Suppressor macrophage (primary cell): Measurements from ENCODE around the gene MAT2A.
"Not testable (repeated sequence)": the region's sequence is repeated elsewhere in the genome, so short reads cannot be mapped to it uniquely, and the experiment has no call there.

Experiments
- DNase-seq, 4 experiments: peaks; one replicate each; pipeline ENCODE4 v3.0.0-alpha.2; 2020 to 2022

Gene MAT2A

DNA sequence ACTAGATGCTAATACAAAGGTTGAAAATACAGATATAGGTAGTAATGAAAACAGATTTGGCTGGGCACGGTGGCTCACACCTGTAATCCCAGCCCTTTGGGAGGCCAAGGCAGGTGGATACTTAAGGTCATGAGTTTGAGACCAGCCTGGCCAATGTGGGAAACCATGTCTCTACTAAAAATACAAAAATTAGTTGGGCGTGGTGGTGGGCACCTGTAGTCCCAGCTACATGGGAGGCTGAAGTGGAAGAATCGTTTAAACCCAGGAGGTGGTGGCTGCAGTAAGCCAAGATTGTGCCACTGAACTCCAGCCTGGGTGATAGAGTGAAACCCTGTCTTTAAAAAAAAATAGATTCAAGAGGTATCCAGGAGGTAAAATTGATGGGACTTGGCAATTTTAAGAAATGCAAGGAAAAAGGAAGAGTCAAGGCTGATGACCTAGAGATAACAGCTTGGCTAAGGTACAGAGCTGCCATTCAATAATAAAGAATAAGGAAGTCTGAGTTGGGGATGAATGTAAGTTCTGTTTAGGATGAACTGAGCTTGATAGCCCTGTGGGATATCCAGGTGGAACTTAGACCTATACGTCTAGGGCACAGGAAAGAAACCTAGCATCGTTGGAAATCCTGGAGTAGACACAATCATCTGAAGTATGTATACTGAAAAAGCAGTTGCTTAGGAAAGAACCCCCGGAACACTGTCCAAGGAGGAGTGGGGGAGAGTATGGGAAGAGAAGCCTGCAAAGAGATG is 9.1 kb downstream of the MAT2A start:
- no peak for DNase-seq

DNA sequence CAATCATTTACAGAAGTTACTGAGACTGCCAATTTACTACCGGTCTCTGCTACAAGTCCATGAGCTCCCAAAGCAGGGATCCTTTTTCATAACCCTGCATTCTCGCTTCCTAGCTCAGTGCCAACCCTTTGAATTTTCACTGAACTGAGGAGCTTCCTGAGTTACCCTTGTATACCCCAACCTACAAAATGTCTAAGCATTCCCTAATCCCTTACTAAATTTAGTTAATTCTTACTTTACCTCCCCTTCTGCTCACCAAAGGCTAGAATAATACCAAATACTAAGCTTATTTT is 9.6 kb downstream of the MAT2A start:
- no peak for DNase-seq

DNA sequence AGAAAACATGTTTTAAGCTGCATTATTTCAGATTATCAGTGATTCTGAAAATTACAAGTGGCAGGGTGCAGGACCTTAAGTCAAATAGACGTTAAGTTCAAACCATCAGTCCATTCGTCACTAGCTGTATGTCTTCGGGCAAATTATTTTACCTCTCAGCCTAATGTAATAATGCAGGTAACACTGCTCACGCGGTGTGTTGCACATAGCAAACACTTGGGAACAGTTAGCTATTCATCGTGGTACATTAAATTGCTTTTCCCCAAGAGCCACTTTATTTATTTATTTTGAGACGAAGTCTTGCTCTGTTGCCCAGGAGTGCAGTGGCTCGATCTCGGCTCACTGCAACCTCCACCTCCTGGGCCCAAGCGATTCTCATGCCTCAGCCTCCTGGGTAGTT is 10.1 kb downstream of the MAT2A start:
- DNase-seq = no peak

DNA sequence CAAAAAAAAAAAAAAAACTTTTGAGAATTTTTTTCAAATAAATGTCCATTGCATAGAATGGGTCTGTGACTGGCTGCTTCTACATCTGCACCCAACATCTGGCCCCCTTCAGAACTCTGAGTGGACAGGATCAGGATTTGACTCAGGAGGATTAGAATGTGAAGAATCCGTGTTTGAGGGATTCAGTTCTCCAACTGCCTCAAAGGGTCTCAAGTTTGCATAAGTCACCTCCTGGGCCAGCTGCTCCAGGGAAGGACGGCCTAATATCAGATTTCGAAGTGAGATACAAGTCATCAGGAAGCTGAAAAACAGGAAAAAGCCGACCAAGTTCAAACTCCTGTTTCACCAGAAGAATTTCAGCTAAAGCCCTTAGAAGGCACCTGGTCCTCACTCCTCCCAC is 10.9 kb downstream of the MAT2A start:
- no peak for DNase-seq

DNA sequence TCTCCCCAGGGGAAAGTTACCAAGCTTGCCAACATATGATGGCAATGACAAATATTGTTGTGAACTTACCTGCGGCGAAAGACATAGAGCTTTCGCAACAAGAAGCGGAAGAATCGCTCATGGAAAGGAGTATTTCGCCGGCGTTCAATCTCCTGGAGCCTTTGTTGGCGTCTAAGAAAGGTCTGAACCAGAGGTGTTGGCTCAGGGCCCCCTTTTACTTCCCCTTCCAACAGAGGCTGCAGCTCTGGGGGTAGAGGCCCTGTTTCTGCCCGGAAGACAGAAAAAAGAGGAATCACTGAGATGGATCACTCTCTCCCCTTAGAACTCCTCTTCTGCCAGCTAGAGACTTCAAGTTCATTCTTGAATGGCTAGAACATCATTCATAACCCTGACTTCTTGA is 11.5 kb downstream of the MAT2A start:
- DNase-seq = peak; percentile 57 to 75 (median 70)

DNA sequence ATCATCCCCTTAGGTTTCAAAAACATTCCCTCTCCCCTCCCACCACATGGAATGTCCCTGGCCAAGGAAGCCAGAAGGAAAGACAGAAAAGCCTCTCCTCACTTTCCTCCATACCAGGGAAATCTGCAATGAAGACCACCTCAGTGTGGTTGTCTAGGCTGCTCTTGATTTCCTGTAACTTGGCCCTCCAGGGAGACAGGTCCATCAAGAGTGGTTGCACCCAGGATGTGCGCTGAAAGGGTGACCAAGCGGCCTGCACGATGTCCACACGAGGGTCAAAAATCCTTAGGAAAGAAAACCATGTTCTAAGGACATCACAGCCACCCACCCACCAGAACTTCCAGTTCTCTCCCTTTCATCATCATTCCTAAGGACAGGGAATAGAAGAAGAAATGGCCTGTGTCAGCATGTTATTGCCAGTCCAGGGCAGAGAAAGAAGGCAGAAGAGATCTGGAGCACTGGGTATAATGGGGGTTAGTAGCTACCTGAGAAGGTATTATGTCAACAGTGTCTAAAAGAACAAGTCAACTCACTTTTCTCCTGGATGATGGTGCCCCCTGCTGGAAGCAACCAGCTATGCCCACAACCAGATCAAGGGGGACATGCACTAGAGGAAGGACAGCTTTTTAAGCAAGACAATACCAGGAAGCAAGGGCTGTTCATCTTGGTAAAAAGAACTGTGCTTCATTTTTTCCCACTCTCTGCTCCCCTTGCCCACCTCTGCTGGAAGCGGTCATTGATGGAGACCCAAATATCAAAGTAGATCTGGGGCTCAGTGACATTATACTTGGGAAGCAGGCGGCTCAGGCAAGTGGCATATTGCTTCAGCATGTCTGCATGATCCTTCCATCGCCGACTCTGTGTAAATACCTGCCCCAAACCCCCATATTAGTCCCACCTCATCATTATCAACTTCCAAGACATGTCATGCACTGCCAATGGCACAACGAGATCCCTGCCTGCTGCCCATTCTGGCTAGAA is 13.0 kb downstream of the MAT2A start:
- DNase-seq = peak; percentile 83 to 89 (median 86)

DNA sequence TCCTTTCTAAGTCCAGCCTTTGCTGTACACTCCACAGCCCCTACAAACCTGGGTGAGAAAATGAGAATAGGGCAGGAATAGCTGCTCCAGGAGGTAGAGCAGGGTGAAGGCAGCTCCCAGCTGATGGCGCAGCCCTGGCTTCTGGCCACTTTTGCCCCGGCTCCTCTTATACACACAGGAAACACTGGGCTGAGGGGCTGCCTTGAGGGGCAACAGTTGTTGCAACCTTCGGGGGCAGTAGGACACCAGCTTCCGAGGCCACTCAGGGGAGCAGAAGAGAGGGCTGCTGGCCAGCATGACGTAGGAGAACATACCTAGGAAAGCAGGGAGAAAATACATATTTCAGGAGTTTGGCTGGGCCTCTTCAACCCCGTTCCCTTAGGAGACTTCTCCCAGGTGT is 14.2 kb downstream of the MAT2A start:
- DNase-seq = no peak

DNA sequence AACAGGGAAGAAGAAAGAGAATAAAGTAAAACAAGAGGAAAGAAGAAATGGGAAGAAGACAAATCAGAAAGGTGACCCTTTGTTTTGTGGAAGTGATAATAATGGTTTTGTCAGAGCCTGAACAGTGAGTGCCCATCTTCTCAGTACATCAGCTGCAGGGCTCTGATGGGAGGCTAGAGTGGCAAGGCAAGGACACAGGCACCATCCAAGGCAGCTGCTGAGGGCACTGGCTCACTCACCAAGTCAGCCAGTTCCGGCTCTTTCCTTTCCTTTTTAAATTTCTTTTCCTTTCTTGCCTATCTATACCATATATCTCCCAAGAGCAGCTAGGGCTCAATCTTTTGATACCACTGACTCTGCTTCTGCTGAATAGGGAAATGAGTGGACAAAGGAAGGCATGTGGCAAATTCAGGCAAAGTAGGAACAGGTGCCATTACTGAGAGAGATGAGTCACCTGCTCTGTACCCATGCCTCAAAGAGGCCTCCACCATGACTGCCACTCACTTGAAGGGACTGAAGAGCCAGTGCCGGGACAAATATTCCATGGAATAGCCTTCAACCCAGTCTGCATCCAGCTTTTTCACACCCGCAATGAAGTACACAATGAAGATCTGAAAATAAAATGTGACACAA is 16.1 kb downstream of the MAT2A start:
- no peak for DNase-seq

DNA sequence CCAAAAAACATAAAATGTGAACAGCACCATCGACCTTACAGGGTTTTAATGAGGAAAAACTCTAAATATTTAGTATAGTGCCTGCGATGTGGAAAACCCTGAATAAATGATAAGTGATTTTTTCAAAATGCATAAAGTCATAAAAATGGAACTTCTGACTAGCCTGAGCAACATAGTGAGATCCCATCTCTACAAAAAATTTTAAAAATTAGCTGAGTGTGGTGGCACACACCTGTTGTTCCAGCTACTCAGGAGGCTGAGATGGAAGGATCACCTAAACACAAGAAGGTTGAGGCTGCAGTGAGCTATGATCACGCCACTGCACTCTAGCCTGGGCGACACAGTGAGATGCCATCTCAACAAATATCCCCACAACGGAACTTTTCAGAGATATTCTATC is 18.2 kb downstream of the MAT2A start:
- DNase-seq = no peak

DNA sequence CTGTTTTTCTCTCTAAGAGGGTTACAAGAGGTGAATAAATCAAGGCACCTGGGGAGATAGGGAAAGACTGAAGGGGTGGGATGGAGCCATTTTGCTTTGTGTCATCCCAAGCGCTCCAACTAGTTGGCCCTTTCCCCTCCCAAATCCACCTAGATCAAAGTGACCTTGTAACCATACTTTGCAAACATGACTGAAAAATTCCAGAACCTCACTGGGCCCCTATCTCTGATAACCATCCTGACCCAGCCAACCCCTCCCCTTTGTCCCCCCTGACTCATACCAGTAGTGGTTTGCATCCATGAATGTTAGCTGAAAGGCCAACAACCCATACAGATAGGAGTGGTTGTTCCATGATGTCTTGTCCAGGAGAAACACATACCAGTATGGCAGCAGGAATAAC is 19.2 kb downstream of the MAT2A start:
- DNase-seq = no peak

DNA sequence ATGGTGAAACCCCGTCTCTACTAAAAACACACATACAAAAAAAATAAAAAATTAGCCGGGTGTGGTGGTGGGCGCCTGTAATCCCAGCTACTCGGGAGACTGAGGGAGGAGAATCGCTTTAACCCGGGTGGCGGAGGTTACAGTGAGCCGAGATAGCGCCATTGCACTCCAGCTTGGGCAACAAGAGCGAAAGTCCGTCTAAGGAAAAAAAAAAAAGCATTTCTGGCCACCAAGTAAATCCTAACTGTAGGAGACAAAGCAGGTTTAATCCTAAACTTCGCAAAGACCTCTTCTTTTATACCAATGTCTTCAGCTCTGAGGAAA is 21.4 kb downstream of the MAT2A start:
- DNase-seq = not testable (repeated sequence)

DNA sequence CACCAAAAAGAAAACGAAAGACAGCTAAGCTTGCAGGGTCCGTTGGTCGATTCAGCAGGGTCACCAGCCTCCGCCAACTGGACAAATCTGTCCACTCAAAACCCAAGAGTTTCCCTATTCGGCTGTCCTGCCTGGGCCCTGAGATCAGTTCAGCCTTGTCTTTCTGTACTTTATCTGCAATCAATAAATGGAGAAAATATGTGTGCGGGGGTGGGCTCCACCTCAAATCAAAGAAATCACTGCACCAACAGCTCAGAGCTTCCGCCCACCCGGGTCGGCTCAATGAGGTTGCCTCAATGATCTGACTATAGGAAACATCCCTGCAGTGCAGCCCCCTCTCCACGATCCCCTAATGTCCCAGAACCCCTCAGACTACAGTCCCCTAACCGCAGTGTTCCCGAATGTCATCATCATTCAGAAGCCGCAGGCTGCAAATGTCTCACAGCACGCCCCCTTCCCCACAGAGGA is 21.9 kb downstream of the MAT2A start:
- peak in 1 of 4 experiments; percentile 44 for DNase-seq

DNA sequence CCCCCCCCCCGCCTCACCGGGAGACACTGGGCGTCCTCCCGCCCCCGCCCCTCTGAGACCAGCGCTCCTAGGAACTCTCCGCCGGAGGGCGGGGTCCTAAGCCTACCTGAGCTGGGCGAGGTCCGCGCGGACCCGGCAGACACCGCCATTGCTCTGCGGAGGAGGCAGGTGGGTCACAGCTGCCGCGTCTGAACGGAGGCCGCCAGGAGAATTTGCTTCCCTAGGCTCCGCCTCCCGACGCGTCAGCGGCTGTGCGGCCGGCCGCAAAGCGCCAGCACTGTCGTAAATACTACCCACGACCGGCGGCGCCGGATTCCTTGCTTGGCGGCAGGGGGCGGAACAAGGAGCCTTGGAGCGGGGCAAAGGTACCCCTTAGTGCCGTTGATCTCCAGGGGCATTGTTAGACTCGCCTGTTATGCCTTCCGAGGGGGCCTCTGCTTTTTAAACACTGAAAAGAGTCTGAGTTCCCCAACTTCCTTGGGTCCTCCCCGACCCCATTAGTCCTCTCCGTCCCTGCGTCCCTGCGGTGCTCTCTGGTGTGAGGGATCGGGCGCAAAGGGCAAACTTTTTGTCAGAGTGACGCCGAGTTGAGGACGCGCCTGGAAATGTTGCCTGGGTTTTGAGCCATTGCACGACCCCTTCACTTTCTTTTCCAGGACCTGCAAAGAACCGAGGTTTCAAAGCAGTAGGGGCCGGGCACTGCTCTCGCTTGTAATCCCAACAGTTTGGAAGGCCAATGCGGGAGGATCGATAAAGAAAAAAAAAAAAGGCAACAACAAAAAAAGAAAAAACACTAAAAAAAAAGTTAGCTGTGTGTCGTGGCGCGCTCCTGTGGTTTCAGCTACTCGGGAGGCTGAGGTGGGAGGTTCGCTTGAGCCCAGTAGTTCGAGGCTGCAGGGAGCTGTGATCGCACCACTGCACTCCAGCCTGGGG is 22.6 kb downstream of the MAT2A start, which contains the start of gene GGCX:
TSS of gene GGCX (minus strand) at position 214 of the 933 bp plus-strand sequence. CDS start at position 149, 65 bp downstream.
- peak; percentile 95 to 98 (median 97) for DNase-seq

DNA sequence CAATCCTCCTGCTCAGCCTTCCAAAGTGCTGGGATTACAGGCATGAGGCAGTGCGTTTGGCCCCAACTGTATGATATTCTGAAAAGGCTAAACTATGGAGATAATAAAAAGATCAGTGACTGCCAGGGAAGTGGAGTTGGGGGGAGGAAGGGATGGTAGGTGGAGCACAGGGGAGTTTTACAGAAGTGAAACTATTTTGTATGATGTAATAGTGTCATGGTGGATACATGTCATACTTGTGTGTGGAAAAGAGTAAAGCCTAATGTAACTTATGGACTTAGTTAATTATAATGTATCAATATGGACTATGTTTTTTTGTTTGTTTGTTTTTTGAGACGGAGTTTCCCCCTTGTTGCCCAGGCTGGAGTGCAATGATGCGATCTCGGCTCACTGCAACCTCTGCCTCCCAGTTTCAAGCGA is 25.2 kb downstream of the MAT2A start:
- DNase-seq = peak; percentile 65 to 89 (median 80)

DNA sequence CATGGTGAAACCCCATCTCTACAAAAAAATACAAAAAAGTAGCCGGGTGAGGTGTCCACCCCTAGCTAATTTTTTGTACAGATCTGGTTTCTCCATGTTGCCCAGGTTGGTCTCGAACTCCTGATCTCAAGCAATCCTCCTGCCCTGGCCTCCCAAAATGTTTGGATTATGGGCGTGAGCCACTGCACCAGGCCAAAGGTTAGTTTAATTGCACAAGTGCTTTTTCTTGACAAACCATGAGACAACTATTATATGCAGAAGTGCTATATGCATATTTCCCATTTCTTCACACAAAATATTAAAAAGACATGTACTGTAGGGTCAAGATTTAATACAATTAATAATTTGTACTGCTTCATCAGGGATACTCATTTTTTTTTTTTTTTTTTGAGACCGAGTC is 27.3 kb downstream of the MAT2A start:
- DNase-seq = peak in 2 of 4 experiments; percentile 40 to 48

DNA sequence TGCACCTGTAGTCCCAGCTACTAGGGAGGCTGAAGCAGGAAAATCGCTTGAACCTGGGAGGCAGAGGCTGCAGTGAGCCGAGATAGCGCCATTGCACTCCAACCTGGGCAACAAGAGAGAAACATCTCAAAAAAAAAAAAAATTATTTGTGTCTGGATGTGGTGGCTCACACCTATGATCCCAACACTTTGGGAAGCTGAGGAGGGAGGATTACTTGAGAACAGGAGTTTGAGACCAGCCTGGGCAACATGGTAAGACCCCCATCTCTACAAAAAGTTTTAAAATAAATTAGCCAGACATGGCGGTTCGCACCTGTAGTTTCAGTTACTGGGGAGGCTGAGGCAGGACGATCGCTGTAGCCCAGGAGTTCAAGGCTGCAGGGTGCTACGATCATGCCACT is 36.8 kb downstream of the MAT2A start:
- no peak for DNase-seq

DNA sequence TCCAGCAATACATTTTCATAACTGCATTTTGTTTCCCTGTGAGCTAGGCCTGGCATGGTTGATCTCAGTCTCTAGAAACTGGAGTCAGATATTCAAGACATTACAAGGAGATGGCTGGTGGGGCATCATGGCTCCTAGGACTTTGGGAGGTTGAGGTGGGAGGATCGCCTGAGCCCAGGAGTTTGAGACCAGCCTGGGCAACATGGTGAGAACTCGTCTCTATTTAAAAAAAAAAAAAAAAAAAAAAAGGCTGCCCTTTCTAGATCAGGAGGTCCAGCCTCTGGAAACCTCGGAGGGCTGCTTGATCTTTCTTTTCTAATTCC is 38.1 kb downstream of the MAT2A start:
- DNase-seq = no peak

DNA sequence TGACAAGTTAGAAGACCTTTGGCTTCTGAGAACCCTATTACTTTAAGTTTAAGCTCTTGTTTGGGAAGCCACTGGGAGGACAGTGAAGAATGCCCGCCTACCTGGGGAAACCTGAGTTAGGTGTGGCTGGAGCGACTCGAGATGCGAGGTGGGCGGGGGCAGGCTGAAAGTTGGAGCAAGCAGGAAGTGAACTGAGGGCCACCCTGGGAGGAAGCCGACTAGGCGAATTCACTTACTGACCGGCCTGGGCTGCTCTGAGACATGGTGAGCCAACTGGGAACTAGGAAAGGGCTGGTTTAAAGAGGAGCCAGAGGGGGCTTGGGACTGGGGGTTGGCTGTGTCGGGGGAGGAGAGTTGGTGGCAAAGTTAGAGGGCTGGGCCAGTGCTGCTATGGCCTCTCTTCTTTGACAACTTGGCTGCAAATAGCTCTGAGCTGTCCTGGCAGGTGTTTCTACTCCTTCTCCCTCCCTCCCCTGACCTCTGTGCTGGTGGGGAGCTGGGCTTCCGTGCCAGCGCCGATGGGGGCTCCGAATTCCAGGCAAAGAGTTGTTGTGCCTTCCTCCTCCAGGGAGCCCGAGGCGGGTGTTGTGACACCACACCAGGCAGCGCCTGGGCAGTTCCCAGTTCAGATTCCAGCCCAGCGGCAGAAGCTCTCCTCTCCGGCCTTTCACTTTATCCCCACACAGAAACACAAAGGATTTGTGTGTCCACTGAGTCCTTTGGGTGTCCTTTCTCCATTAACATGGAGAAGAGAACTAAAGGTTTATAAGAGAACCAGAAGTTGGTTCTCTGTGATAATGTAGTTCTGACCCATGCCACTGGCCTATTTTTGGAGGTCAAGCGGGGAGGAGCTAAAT is 38.6 kb downstream of the MAT2A start, which contains the start of gene VAMP8:
TSS of gene VAMP8 (plus strand) at position 201 of the 857 bp plus-strand sequence. CDS start at position 262, 61 bp downstream.
- DNase-seq = peak; percentile 68 to 84 (median 78)

DNA sequence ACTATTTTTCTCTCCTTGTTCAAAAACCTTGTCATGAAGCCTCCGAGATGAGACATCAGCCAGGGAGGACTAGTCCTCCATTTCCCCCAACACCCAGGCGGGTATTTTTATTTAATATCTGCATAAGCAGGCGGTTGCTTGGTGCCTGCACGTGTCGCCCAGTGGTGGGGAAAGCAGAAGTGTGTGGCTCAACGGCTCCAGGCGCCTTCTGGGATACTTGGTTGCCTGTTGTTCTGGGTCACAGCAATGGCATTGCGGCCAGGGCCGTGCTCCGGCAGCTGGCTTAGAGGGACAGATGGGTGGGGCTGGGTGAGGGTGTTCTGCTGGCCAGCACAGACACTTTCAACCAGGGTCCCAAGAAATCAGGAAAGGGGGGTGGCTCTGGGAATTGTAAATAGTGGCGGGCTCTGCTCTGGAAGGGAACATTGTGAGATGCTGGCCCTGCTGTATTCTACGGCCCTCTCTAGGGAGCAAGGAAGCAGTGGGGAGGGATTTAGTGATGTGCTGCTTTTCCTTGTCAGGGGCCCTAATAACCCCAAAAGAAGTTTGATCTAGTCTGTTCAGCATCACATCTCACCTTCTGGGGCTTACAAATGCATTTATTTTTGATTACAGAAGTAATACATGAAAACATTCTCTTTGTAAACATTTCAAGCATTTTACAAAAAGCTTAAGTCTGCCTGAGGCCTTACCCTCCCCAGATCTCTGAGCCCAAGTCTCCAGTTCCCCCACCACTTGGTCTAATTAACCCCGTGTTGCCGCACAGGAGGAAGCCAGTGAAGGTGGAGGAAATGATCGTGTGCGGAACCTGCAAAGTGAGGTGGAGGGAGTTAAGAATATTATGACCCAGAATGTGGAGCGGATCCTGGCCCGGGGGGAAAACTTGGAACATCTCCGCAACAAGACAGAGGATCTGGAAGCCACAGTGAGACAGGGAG is 39.5 kb downstream of the MAT2A start:
- peak; percentile 79 to 90 (median 89) for DNase-seq
